Measurements from ENCODE around the gene DYNC2I2. TPM values are rescaled to one million over a fixed set of nuclear protein-coding genes. Genes with fewer than 3 reads are reported as not detected.

DYNC2I2 gene
- total RNA-seq, 1 experiment from 2014 or later, result 225 TPM

Other genes starting within 250 kb of the DYNC2I2 start
- gene CERCAM, start 236.0 kb downstream of the DYNC2I2 start, total RNA-seq (2021), result 87.2 and 111 TPM in 2 replicates
- gene ODF2, start 200.8 kb downstream of the DYNC2I2 start, total RNA-seq (2021), result 49.4 and 58.2 TPM in 2 replicates
- 67.2 and 74.2 TPM in 2 replicates for gene GLE1, start 152.1 kb downstream of the DYNC2I2 start, total RNA-seq (2021)
- gene SPTAN1, start 104.3 kb downstream of the DYNC2I2 start, total RNA-seq (2021), result 214 and 239 TPM in 2 replicates
- gene SET, start 32.4 kb upstream of the DYNC2I2 start, total RNA-seq (2021), result 539 and 738 TPM in 2 replicates
- gene PKN3, start 45.7 kb upstream of the DYNC2I2 start, total RNA-seq (2021), result 5.5 and 9.1 TPM in 2 replicates
- gene ZDHHC12, start 67.3 kb upstream of the DYNC2I2 start, total RNA-seq (2021), result 102 and 133 TPM in 2 replicates
- 65.2 and 70.0 TPM in 2 replicates for gene ZER1, start 115.1 kb upstream of the DYNC2I2 start, total RNA-seq (2021)
- gene TBC1D13, start 130.4 kb upstream of the DYNC2I2 start, total RNA-seq (2021), result 38.2 and 41.9 TPM in 2 replicates
- gene ENDOG, start 161.7 kb upstream of the DYNC2I2 start, total RNA-seq (2021), result 28.6 and 47.9 TPM in 2 replicates
- gene SPOUT1, start 172.9 kb upstream of the DYNC2I2 start, total RNA-seq (2021), result 59.6 and 75.5 TPM in 2 replicates
- gene KYAT1, start 225.1 kb upstream of the DYNC2I2 start, total RNA-seq (2021), result 26.1 and 27.6 TPM in 2 replicates
- gene LRRC8A, start 225.3 kb upstream of the DYNC2I2 start, total RNA-seq (2021), result 90.3 and 95.7 TPM in 2 replicates